ENCODE measurements around the gene SLA2. TPM values are rescaled to one million over a fixed set of nuclear protein-coding genes. Genes with fewer than 3 reads are reported as not detected.
"Not testable (repeated sequence)": the region's sequence is repeated elsewhere in the genome, so short reads cannot be mapped to it uniquely, and the experiment has no call there.

SLA2 gene
- polyA plus RNA-seq, 1 donor, result 0.32 TPM

- no peak for DNase-seq (ENCODE audit: low read depth)
These were observed 71.4 kb downstream of the SLA2 start for GRCh38 chr20:36574366-36575135.

- DNase-seq (ENCODE audit: low read depth), result no peak
These were observed 72.1 kb downstream of the SLA2 start for GRCh38 chr20:36573798-36574365.

GRCh38 chr20:36573103-36573797 lies 72.7 kb downstream of the SLA2 start, which contains the start of gene TGIF2:
Gene TGIF2, plus strand, starts transcription at chr20:36573597. Its CDS starts 5,178 bp downstream, at chr20:36578775.
- peak; percentile 51 for DNase-seq (ENCODE audit: low read depth)

- DNase-seq (ENCODE audit: low read depth), result no peak
These were observed 73.3 kb downstream of the SLA2 start for GRCh38 chr20:36572701-36573102.

- DNase-seq (ENCODE audit: low read depth), result no peak
These were observed 74.2 kb downstream of the SLA2 start for GRCh38 chr20:36571564-36572504.

GRCh38 chr20:36569847-36570429 lies 76.1 kb downstream of the SLA2 start:
- no peak for DNase-seq (ENCODE audit: low read depth)

- DNase-seq (ENCODE audit: low read depth), result no peak
These were observed 80.5 kb downstream of the SLA2 start for GRCh38 chr20:36565520-36565919.

- DNase-seq (ENCODE audit: low read depth), result not testable (repeated sequence)
These were observed 81.3 kb downstream of the SLA2 start for GRCh38 chr20:36564726-36565121.

GRCh38 chr20:36564078-36564725 lies 81.8 kb downstream of the SLA2 start:
- DNase-seq (ENCODE audit: low read depth), result not testable (repeated sequence)

GRCh38 chr20:36563374-36563773 lies 82.6 kb downstream of the SLA2 start:
- no peak for DNase-seq (ENCODE audit: low read depth)

- DNase-seq (ENCODE audit: low read depth), result no peak
These were observed 83.3 kb downstream of the SLA2 start for GRCh38 chr20:36562724-36563123.

Other genes starting within 250 kb of the SLA2 start
- gene MYL9, start 104.7 kb downstream of the SLA2 start, polyA plus RNA-seq (ENCODE audit: insufficient read length), result 544 TPM
- gene TGIF2, start 72.6 kb downstream of the SLA2 start, polyA plus RNA-seq (ENCODE audit: insufficient read length), result 20.0 TPM
- gene RAB5IF, start 40.4 kb downstream of the SLA2 start, polyA plus RNA-seq (ENCODE audit: insufficient read length), result 40.7 TPM
- 13.9 TPM for gene NDRG3, start 99.9 kb upstream of the SLA2 start, polyA plus RNA-seq (ENCODE audit: insufficient read length)
- gene DSN1, start 127.6 kb upstream of the SLA2 start, polyA plus RNA-seq (ENCODE audit: insufficient read length), result 7.8 TPM
- gene TLDC2, start 229.9 kb upstream of the SLA2 start, polyA plus RNA-seq (ENCODE audit: insufficient read length), result 0.40 TPM

Data from forelimb muscle (tissue), 1 donor.